Measurements from ENCODE around the gene TCF15.
"Not testable (repeated sequence)": the region's sequence is repeated elsewhere in the genome, so short reads cannot be mapped to it uniquely, and the experiment has no call there.

Gene TCF15

GRCh38 chr20:646868-647233 lies 36.7 kb upstream of the TCF15 start:
- TF ChIP-seq CTCF (IDR thresholded peaks at IDR 0.05; ENCODE audit: borderline replicate concordance, insufficient read depth, low read depth, low read length): no peak
- H3K4me3 ChIP-seq (ENCODE audit: low read depth, low read length): no peak overlapping the region

GRCh38 chr20:646107-646867 lies 36.2 kb upstream of the TCF15 start:
- TF ChIP-seq CTCF (IDR thresholded peaks at IDR 0.05; ENCODE audit: borderline replicate concordance, insufficient read depth, low read depth, low read length): no peak
- no peak overlapping the region for H3K4me3 ChIP-seq (ENCODE audit: low read depth, low read length)

GRCh38 chr20:645318-646106 lies 35.4 kb upstream of the TCF15 start:
- peak; percentile 96 for TF ChIP-seq CTCF (IDR thresholded peaks at IDR 0.05; ENCODE audit: borderline replicate concordance, insufficient read depth, low read depth, low read length)
- H3K4me3 ChIP-seq (ENCODE audit: low read depth, low read length): no peak overlapping the region

- no peak overlapping the region for H3K4me3 ChIP-seq (ENCODE audit: low read depth, low read length)
- no peak for TF ChIP-seq CTCF (IDR thresholded peaks at IDR 0.05; ENCODE audit: borderline replicate concordance, insufficient read depth, low read depth, low read length)
These were observed 34.7 kb upstream of the TCF15 start for GRCh38 chr20:644692-645317.

GRCh38 chr20:642398-643174 lies 32.5 kb upstream of the TCF15 start:
- H3K4me3 ChIP-seq (ENCODE audit: low read depth, low read length): no peak overlapping the region
- no peak for TF ChIP-seq CTCF (IDR thresholded peaks at IDR 0.05; ENCODE audit: borderline replicate concordance, insufficient read depth, low read depth, low read length)

GRCh38 chr20:642013-642397 lies 31.9 kb upstream of the TCF15 start:
- H3K4me3 ChIP-seq (ENCODE audit: low read depth, low read length): not testable (repeated sequence)

- no peak overlapping the region for H3K4me3 ChIP-seq (ENCODE audit: low read depth, low read length)
- no peak for TF ChIP-seq CTCF (IDR thresholded peaks at IDR 0.05; ENCODE audit: borderline replicate concordance, insufficient read depth, low read depth, low read length)
These were observed 31.4 kb upstream of the TCF15 start for GRCh38 chr20:641516-641875.

All from GM12875 (cell line).